NCI-H526 (cell line): ENCODE results near the gene C11orf87.

Source experiments
- DNase-seq, 2 experiments: peaks; one replicate each; lab custom pipeline; 2025; lab: John Stamatoyannopoulos, UW

The C11orf87 gene

DNA sequence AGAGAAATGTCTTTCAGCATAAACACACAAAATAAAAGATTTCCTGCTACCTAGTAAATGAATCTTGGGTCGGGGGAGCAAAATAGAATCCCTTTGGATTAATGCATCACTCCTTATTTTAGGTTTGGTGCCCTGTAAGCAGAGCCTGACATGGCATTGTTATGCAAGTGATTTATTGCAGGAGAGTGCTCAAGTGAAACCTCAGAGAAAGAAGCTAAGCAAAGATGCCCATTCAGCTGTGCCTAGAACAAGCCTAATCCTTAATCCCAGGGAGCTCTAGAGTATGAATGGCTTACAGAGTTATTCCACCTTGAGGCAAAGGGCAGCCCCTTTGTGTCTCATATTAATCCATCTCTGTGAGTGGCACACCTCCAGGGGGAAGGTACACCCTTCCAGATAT is 21.1 kb downstream of the C11orf87 start:
- DNase-seq: no peak

DNA sequence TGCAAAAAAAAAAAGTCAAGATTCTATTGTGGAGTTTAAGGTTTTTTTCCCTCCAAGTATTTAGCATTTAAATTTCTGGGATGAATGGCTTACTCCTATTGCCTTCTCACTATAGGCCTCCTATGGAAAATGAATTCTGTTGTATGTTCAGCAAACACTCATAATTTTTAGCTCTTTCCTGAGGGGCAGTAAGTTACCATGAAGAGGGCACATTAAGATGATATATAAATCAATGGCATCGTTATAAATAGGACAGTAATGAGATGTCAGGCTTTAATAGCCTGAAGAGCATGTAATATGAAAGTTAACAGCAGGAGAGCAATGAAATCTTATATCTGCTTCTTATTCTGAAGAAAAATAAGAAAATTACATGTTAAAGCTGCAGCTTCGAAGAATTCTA is 32.9 kb downstream of the C11orf87 start:
- no peak for DNase-seq
